Activated naive CD8-positive, alpha-beta T cell treated with anti-CD3 and anti-CD28 coated beads, Interleukin-2, amount 10 ng/mL, durations not matched to agents 7 days and 5 days (primary cell): ENCODE results near the gene CYP1A1. TPM values are rescaled to one million over a fixed set of nuclear protein-coding genes. Genes with fewer than 3 reads are reported as not detected.

Source experiments
- total RNA-seq, 2 experiments: library from RNA; stranded (reverse); gene quantifications; one replicate each; pipeline ENCODE4 v1.2.3, GENCODE V29; 2021

The CYP1A1 gene
- total RNA-seq, 2 experiments from 2014 or later, result 12.0 to 12.4 TPM

Other genes with a start within 250 kb of the CYP1A1 start
- gene ARID3B, start 184.3 kb downstream of the CYP1A1 start, total RNA-seq, result 10 to 100 TPM; 39.4 to 43.0 TPM
- gene CLK3, start 109.7 kb downstream of the CYP1A1 start, total RNA-seq, result 100 to 1,000 TPM; 134 to 148 TPM
- gene EDC3, start 29.5 kb downstream of the CYP1A1 start, total RNA-seq, result 10 to 100 TPM; 46.7 to 47.0 TPM
- gene CYP1A2, start 23.3 kb upstream of the CYP1A1 start, total RNA-seq, result not detected
- gene CSK, start 56.6 kb upstream of the CYP1A1 start, total RNA-seq, result 100 to 1,000 TPM; 269 to 281 TPM
- under 1 TPM; 0.36 to 0.37 TPM for gene LMAN1L, start 87.3 kb upstream of the CYP1A1 start, total RNA-seq
- under 1 TPM; 0.17 to 0.28 TPM for gene CPLX3, start 101.1 kb upstream of the CYP1A1 start, total RNA-seq
- 10 to 100 TPM; 59.9 to 60.4 TPM for gene ULK3, start 117.6 kb upstream of the CYP1A1 start, total RNA-seq
- 100 to 1,000 TPM; 100 to 103 TPM for gene SCAMP2, start 147.8 kb upstream of the CYP1A1 start, total RNA-seq
- 10 to 100 TPM; 68.7 to 72.9 TPM for gene MPI, start 164.5 kb upstream of the CYP1A1 start, total RNA-seq
- 100 to 1,000 TPM in 1 of 2 experiments, 10 to 100 TPM in 1; 90.3 to 113 TPM for gene FAM219B, start 181.3 kb upstream of the CYP1A1 start, total RNA-seq
- gene COX5A, start 212.5 kb upstream of the CYP1A1 start, total RNA-seq, result 100 to 1,000 TPM; 220 to 222 TPM
- 1 to 10 TPM; 3.5 to 4.2 TPM for gene RPP25, start 231.2 kb upstream of the CYP1A1 start, total RNA-seq